Femur (tissue), 1 donor: ENCODE measurements around the gene RBPJ.
"Not testable (repeated sequence)": the region's sequence is repeated elsewhere in the genome, so short reads cannot be mapped to it uniquely, and the experiment has no call there.

Source experiments
- DNase-seq: peaks from one replicate; pipeline ENCODE4 v3.0.0-alpha.2; 2017

Gene RBPJ

GRCh38 chr4:26377328-26378311 is 56.8 kb downstream of the RBPJ start:
- DNase-seq = no peak

DNA sequence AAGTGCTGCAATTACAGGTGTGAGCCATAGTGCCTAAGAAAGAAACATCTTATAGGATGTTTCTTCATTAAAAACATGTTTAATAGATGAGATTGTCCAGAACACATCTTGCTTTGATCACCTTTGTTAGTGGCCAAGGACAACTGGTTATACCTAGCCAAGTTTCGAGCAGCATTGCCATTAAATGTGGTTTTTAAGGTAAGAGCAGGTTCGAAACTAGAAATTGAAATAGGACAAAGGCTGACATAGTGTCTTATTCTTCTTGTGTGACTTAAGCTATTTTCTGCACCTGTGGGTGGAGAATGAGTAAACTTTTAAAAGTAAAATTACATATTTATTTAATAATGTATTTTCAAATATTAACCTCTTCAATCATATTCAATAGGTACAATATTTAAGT is 59.0 kb downstream of the RBPJ start:
- DNase-seq = no peak

DNA sequence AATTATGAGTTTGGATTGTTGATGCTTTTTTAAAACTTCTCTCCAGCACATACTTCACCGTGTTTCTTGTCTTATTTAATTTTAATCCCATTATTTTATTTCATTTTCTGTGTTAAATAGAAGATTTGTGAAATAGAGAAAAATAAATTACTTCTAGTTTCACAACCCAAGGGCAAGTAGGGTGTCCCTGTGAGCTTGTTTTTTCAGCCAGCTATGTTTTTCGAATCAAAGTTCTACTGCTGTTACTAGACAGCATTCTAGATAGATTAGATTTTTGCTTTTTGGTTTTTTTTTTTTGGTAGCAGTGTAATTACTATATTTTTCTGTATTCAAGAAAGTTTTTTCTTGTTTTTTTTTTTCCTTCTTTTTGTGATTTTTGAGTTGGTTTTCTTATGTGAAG is 59.9 kb downstream of the RBPJ start:
- no peak for DNase-seq

- no peak for DNase-seq
These were observed 63.7 kb downstream of the RBPJ start for GRCh38 chr4:26384380-26385057.

DNA sequence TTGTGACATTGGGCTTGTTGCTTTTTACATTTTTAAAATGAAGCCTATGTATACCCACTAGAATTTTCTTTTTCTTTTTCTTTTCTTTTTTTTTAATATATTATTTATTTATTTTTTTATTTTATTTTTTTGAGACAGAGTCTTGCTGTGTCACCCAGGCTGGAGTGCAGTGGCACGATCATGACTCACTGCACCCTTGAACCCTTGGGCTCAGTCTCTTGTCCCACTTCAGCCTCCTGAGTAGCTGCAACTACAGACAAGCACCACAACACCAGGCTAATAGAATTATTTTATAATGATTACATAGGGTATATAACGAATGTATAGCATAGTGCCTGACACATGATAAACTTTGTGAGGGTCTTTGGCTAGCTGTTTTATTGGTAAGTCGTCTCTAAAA is 64.9 kb downstream of the RBPJ start:
- no peak for DNase-seq

DNA sequence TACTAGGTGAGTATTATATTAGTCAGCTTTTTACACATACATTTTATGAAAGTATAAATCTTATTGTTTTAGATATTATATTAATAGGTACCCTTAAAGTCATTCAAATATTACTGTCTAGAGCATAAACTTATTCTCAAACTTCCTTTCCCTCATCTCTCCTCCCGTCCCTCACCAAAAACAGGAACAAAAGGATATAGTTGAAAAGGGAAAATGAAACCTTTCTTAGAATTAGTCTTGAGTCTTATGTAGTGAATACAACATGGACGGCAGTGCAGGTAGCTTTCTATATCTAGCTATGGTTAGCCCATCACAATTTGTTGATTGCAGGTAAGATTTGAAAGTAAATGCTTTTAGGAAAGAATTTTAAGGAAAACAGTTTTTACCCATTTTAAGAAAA is 65.6 kb downstream of the RBPJ start:
- no peak for DNase-seq

DNA sequence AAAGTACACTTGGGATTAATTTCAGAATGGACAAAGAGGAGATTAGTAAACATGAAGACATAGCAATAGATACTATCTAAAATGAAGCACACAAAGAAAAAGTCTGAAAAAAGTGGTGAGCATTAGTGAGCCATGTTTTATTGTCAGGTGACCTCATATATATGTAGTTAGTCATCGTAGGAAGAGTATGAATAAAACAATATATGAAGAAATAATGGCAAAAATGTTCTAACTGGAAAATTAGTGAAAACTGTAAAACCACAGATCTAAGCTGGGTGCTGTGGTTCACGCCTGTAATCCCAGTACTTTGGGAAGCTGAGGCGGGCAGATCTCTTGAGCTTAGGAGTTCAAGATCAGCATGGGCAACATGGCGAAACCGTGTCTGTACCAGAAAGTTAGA is 67.9 kb downstream of the RBPJ start:
- no peak for DNase-seq

DNA sequence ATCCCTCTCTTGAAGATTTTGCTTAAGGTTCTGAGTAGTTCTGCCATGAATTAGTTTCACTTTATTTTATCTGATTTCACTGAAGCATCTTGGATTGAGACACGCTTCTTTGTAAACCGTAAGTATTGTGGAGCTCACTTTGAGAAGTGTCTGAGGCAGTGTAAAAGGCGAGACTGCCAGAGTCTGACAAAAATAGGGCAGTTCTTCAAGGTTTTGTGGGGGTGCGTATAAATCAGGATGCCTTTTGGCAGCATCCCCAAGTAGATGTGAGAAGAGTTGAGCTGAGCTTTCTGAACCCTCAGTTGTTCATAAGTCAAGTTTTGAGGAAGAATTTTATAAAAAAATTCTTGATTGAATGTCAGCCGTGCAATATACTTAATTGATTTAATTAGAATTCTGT is 76.3 kb downstream of the RBPJ start:
- no peak for DNase-seq

DNA sequence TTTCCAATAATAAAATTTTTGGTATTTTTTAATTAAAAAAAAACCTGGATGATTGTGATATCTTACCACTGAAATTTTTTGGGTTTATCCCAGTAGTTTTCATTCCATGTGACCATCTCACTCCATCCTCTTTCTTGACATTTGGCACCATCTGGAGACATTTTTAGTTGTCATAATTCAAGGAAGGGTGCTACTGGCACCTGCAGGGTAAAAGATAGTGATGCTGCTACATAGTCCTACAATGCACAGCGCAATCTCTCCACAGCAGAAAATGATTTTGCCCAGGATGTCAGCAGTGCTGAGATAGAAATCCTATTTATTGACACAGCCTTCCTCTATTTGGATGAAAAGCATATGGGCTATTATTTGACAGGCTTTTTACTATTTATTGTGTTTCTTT is 79.3 kb downstream of the RBPJ start:
- DNase-seq = no peak

GRCh38 chr4:26402017-26402416 is 81.2 kb downstream of the RBPJ start:
- DNase-seq = not testable (repeated sequence)

GRCh38 chr4:26402458-26402857 is 81.6 kb downstream of the RBPJ start:
- no peak for DNase-seq

DNA sequence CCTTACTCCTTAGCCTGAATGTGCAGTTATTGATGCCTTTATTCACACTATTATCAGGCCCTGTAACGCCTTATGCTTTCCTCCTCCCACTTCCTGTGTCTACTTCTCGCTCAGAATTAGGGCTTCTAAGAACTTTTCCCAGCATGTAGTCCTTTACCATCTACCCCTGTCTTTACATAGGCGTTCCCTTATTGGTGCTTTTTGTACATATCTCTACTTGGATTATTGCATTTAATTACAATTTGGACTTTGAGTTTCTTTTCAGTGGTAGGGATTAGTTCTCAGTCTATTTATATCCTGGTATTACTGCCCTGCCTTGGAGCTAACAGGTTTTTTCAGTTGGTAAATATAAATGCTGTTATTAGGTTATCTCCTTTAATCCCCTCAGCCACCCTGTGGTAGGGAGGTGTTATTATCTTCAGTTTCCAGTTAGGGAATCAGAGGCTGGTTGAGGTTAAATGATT is 84.0 kb downstream of the RBPJ start:
- no peak for DNase-seq

DNA sequence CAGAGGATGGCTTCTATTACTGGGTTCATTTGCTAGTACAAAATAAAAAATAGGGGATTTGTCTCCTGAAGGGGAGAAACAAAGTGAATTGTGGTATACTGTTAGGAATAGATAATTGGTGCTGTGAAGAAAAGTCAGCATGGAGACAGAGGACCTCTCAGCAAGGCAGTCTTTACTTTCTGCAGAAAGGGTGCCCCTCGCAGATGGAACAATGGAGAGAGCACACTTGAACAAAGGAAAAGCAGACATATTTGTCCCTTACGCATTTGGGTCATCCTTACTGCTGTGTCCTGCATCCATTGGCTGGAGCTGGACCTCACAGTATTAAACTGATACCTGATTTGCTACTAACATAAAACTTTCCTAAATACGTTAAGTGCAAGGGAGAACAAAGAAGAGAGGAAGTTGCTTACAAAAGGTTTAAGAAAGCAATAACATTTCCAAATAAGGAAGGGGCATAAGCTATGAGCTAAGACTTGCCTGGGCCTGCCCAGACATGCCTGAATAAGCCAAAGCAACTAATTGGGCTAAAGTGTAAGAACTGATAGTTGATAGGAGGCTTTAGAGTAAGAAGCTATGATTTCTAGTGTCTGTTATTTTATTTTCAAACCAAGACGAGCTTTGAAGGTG is 85.6 kb downstream of the RBPJ start:
- DNase-seq = no peak

DNA sequence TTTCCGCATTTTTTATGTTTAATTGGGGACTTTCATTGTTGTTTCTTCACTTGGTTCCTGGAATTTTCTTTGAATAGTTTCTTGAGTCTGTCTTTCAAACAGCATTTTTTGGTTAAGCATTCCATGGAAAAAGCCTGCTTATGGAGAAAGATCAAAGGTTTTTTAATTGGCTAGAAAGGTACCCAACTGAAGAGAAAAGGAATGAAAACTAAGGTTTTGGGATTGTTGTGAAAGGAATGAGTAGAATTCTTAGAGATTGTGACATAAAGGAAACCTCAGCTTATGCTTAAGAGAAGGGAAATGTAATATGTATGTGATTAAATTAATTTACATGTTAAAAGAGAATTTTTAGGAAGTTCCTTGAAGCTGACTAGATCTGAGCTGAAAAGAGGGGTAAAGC is 86.7 kb downstream of the RBPJ start:
- no peak for DNase-seq

DNA sequence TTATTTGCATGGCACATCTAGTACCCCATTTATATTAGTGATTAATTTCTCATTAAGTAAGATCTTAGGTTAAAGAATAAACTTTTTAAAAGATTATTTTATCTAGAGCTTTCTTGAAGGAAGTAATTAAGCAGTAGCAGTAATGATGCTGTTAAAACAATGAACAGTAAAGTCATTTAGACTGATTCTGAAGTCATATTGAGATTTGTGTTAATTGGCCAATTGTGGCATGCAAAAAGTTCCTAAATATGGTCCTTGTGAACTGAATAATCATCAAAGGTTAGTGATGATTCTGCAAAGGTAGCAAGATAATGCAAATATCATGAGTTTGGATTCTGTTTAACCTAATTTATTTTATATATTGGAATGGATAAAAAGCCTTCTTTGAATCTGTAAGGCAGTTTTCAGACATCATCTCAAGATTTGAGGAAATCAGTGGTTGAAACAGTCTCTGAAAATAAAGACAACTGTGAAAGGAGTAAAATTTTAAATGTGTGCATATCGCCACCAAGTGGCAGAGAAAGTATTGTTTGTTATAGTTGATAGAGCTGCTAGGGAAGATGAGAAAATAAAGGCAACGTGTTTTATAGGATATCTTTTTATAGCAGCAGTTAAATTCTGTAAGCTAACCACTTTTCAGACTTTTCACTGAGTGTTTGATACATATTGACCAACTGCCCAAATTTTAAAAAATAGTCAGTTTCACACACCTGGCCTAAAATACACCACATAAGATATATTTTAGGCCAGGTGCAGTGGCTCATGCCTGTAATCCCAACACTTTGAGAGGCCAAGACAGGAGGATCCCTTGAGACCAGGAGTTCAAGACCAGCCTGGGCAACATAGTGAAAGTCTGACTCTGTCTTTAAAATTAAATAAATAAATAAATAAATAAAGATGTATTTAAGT is 89.8 kb downstream of the RBPJ start:
- DNase-seq = no peak

- peak; percentile 62 for DNase-seq
These were observed 91.9 kb downstream of the RBPJ start for GRCh38 chr4:26412381-26413372.

DNA sequence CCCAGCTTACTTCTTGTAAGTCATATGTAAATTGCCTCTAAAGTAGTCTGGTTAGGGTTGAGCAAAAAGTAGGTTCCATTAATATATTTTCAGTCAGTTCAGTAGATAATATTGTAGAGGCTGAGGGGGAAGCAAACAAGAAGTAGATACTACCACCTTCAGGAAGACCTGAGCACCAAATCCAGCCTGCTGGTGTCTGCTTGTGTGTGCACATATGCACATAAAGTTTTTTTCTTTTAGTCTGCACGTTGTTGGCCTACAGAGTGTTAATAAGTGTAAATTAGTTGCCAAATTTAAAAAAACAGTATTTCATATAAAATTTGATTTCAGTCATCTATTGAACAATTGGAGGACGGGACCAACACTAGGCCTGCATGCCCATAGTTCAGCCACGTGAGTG is 92.8 kb downstream of the RBPJ start:
- DNase-seq = no peak

GRCh38 chr4:26418107-26418506 is 97.3 kb downstream of the RBPJ start:
- DNase-seq = no peak

DNA sequence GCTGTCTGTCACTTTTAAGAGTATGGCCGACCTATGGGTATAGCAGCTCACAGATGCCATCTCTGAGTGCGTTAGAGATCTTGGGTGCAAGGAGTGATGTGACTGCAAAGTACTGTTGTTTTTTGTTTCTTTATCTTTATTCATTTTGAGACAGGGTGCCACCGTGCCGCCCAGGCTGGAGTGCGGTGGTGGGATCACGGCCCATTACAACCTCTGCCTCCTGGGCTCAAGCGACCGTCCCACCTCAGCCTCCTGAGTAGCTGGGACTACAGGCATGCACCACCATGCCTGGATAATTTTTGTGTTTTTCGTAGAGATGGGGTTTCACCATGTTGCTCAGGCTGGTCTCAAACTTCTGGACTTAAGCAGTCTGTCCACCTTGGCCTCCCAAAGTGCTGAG is 98.0 kb downstream of the RBPJ start:
- DNase-seq = no peak

- DNase-seq = no peak
These were observed 99.6 kb downstream of the RBPJ start for GRCh38 chr4:26420438-26420837.

DNA sequence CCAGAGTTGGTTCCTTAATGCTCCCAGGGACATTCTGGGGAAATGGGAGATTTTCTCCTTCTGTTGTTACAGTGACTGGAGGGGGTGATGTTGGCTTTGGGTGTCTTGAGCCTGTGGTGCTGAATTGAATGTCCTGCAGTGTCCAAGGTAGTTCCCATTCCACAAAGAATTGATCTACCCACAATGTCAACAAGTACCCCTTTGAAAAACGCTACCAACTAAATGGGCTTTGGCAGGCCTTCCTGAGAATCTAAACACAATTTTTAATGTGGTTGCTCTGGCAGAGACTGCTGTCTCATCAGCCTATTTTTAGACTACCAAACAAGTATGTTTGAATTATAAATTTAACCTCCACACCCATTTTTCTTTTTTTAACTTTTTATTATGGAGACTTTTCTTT is 100.1 kb downstream of the RBPJ start:
- no peak for DNase-seq
